GM11168 (cell line): ENCODE measurements around the gene MYH15.

Experiments
- in situ Hi-C: fragments of 300-500 bp; cut with MboI; formaldehyde crosslinking; loops from one replicate; pipeline ENCODE4 v1.12.0; 2022; ENCODE audit warnings: low sequenced_read_pairs; ENCODE audit not compliant: unreplicated experiment

Gene MYH15

DNA sequence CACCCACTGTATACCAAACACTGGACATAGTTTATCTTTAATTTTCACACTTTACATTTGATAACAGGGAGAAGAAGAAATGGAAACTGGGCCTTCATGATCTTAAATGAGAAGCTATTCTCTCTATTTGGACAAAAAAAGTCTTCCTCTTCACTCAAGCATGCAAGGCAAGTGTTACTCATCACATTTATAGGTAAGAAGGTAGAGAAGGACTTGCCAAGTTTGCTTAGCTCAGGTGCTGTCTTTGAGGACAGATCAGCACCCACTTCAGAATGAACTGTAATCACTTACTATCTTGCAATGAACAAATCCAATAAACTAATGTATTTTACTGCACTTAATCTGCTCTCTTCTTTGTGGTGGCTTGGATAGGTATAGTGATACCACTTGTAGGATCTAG, 1.1 kb upstream of the MYH15 start:
- in situ Hi-C loops: no loop called here

DNA sequence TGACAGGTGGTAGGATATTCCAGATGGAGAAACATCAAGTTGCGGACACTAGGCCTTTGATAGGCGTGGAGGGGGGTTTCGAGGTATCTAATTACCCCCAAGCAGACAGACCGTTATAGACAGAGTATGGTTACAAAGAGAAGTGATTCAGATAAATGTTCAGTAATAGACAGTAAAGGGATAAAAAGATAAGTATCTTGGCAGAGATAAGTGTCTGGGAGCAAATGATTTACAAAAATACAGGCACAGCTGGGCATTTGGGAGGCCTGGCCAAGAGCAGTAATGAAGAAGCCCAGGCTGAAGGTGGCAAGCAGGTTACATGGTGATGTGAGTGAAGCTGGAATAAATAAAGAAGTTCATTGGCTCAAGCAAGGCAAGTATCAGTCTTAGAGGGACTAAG, 659 bp upstream of the MYH15 start:
- in situ Hi-C loops: no loop called here

DNA sequence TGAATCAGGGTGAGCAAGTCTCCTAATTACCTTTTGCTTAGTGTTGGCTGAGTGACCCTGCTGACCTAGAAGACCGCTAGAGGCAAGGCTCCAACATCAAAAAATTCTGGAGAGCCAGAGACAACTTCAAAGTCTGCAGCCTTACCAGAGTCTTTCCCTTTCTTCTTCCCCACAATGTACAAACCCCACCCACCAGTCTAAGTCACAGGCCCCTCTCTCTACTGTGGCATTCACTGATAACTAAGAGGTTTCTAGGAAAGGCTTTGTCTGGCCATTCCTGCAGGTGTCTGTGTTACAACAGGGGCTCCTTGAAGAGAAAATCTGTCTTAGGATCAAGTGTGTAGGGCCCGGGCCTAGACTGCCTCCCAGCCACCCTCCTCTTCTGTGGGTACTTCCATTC, 525 bp downstream of the MYH15 start:
- in situ Hi-C loops: no loop called here

DNA sequence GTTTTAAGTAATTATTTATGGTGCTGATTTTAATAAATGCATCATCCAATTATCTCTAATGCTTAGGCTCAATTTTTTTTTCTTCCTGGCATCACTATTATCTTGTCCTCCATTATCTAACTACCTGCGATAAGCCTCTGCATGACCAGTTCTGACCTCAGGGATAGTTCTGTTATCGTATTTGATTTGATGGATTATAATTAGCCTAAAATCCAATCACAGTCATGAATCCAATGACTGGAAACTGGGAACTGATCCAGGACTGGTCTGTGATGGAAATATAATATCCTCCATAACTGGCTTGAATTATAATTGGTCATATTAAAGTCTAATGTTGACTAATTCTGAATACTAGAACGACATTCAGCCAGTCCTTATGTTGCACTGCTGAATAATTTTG, 1.1 kb downstream of the MYH15 start:
- in situ Hi-C loops: no loop called here

DNA sequence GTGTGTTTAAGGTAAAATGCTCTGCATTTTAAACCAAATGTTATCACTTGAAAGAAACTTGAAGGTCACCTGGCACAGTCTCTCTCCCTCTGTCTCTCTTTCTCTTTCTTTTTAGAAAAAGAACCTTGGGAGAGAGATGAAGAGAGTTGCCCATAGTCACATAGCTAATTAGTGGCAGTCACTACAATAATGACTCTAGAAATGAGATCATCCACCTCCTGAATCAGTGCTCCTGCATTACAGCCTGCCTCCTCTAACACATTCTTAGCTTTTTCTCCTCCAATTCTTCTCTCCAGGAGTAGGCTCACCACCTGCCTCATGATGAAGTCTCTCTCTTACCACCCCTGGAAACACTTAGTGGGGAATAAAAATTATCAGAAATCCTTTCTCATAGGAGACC, 2.5 kb downstream of the MYH15 start:
- in situ Hi-C loops: no loop called here

DNA sequence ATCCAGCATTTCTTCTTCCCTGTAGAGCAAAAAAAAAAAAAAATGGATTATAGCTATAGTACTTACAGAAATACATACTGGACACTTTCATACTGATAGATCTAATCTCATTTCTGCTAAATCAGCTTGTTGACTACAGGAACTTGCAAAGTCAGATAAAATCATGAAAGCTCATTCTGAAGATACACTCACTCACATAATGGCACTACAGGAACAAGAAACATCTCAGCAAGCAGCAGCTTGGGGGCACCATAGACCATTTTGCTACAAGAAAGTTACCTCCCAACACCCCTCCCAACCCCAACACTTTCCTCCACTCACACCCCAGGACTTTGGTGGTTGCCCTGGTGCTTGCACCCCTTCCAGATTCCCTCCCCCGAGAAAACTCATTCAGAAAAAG, 4.6 kb downstream of the MYH15 start:
- in situ Hi-C loops: no loop called here

DNA sequence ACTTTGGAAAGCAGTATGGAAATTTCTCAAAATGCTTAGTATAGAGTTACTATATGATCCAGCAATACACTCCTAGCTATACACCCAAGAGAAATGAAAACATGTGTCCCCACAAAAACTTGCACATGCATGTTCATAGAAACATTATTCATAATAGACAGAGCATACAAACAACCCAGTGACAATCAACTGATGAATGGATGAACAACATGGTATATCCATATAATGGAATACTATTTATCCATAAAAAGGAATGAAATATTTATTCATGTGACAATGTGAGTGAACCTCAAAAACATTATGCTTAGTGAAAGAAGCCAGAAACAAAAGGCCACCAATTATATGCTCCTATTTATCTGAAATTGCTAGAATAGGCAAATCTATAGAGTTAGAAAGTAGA, 6.7 kb downstream of the MYH15 start:
- in situ Hi-C loops: no loop called here

DNA sequence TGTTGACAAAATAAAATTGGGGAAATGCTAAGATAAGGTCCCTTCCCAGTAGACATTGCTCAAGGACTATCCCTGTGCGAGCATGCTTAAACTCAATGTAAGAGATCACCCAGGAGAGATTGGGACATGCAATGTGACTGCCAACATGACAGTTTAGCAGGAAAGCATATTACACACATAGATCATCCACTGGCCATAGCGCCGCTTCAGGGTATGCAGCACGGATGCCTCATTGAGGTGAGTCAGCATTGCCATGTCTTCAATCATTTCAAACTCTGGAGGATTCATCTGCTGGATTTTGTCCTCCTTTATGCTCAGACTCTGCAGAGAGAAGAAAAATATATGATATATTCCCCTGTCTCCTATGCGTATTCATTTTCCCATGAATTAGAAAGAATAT, 8.9 kb downstream of the MYH15 start:
- in situ Hi-C loops: no loop called here

DNA sequence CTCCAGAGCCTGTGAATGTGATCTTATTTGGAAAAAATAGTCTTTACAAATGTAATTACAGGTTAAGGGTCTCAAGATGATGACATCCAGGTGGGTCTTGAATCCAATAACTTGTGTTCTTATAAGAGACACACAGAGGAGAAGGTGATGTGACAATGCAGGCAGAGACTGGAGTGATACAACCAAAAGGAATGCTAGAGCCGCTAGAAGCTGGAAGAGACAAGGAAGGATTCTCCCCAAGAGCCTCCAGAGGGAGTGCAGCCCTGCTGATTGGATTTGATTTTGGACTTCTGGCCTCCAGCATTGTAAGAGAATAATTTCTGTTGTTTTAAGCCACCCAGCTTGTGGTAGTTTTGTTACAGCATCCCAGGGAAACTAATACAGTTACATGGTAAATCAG, 9.7 kb downstream of the MYH15 start:
- in situ Hi-C loops: no loop called here

DNA sequence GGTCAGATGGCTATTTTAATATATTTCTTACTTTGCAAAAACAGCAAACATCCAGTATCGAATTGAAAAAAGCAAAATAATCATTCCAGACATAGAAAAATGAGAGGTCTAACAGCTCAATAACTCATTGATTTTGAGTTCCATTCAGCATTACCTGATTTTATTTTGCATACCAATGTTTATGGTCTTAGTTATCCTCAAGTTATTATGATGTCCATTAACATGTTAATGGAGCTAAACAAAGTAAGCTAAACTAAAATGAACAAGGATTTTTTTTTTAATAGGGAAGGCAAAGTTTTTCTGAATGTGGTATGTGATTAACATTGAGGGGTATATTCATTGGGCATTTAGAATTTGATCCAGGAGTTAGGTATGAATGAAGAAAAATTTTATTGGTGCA, 13.1 kb downstream of the MYH15 start:
- in situ Hi-C loops: loop anchor here (10.0 kb wide), 1 partner anchor 408 kb away; no protein-coding TSS in a partner anchor

DNA sequence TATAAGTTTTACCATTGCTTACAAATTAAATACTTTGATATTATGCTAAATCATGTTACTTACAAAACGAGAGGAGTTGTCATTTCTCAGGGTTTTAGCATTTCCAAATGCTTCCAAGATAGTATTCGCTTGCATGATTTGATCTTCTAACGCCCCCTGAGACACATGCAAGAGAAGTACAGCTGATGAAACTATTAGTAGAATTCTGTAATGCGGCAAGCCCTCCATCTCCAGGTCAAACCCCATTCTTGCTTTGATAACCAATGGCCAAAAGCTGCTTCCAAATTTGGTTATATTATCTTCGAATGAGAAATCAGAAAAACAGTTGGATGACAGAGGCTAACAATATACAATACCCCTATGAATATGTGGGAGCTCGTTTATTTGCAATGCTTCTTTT, 14.7 kb downstream of the MYH15 start:
- in situ Hi-C loops: loop anchor here (10.0 kb wide), 1 partner anchor 409 kb away; no protein-coding TSS in a partner anchor

DNA sequence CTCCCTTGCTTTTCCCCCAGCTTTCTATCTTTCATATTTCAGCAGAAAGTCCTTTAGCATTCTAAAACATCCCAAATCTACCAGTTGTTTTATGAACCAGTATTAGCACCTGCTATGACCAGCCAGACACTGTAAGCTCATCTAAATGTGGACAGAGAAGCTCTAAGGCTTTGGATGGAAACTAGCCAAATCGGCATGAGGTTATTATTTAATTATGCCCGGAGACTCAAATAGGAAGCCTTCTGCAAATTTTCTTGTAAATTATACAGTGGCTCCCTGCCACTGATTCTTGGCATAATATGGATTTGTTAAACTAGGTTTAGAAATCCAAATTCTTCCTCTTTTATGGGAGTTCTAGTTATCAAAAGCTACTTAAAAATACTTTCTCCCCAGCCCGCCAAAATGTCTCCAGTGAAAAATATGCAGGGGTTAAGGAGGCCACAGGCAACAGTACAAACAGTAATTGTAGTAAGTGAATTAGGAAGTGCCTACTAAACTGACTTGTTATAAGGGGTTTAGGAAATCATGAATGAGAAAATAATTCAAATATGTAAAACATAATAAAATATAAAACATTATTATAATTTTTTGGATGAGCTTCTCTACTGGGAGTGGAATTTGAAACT, 15.4 kb downstream of the MYH15 start:
- in situ Hi-C loops: loop anchor here (5.0 to 10.0 kb wide), 2 partner anchors 57 to 410 kb away; no protein-coding TSS in a partner anchor

DNA sequence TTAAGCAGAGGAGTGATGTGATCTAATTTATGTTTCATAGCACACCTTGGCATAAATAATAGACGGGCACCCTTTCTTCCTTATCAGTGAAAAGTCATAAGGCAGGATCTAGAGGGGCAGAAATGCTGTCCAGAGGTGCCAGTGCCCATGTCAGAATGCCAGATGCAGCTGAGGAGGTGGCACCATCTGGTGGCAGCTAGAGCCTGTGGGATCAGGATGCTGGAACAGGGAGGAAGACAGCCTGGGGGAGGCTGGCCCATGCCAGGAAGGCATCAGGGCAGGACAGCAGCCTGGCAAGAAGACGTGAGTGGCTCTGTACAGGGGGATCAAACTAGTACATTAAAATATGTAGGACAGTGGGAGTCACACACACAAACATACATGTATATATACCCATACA, 16.5 kb downstream of the MYH15 start:
- in situ Hi-C loops: loop anchor here (5.0 to 10.0 kb wide), 2 partner anchors 58 to 411 kb away; no protein-coding TSS in a partner anchor

DNA sequence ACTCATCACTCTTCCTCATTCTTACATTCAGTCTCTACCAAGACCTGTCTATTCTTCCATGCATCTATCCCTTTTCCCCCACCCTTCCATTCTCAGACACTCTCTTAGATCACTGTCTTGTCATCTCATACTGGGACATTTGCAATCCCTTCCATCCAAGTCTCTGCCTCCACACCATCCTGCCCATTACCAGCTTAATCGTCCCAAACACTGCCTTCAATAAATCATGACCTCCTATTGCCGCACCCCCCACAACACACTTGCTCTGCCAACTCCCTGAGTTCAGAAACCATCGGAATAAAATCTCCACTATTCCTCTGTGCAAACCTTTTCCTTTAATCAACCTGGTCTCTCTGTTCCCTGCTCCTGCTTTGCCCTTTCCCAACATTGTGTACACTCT, 18.9 kb downstream of the MYH15 start:
- in situ Hi-C loops: loop anchor here (5.0 to 10.0 kb wide), 2 partner anchors 61 to 413 kb away; no protein-coding TSS in a partner anchor

DNA sequence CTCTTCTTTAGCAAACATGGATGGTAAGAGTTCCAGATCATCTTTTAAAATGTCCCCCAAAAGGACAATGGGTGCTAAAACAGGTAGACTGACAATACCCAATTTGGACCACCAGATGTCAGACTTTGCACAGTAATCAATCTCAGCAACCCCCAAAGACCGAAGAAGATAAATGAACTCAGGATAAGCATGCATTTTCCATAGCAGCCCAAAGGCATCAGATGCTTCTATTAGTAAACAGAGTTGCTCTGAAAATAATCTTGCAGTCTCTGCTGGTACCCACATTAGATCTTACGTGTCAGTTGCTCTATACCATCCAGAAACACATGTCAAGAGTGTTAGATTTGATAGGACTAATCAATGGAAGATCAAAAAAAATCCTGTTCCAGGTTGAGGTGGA, 20.6 kb downstream of the MYH15 start:
- in situ Hi-C loops: loop anchor here (5.0 to 10.0 kb wide), 2 partner anchors 63 to 415 kb away; no protein-coding TSS in a partner anchor

DNA sequence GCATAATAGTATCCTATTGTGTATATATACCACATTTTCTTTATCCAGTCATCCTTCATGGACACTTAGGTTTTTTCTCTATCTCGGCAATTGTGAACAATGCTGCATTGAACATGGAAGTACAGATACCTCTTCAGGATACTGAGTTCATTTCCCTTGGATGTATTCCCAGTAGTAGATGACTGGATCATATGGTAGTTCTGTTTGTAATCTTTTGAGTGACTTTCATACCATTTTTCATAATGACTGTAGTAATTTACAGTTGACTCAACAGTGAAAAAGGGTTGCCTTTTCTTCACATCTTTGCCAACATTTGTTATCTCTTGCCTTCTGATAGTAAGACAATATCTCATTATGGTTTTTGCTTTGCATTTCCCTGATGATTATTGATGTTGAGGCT, 21.8 kb downstream of the MYH15 start:
- in situ Hi-C loops: no loop called here

DNA sequence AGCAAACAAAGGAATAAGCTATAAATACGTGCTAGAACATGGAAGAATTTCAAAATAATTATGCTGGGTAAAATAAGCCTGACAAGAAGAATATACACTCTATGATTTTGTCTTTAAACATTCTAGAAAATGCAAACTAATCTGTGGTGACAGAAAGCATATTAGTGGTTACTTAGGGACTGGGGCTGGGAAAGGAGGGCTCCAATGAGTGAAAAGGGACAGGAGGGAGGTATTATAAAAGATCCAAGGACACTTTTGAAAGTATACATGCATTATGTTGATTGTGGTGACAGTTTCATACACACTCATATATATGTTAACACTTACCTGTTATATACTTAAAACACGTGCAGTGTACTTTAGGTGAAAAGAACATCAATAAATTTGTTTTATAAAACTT, 23.0 kb downstream of the MYH15 start:
- in situ Hi-C loops: no loop called here

DNA sequence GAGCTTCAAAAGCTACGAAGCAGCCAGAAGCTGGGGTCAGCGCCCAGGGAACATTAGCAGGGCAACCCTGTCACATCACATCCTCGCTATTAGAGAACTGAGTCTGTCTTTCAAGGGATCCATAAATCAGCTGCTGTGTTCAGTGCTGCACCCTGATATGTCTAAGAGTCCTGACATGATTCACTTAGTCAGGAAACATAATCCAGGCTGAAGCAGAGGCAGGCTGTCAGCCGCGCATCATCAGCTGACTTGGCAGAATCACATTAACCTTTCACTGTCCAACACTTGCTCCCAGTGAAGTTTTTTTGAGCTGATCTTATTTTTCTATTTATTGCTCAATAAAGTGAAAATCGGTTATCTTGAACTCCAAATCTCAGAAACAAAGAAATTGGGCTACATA, 23.5 kb downstream of the MYH15 start:
- in situ Hi-C loops: no loop called here

DNA sequence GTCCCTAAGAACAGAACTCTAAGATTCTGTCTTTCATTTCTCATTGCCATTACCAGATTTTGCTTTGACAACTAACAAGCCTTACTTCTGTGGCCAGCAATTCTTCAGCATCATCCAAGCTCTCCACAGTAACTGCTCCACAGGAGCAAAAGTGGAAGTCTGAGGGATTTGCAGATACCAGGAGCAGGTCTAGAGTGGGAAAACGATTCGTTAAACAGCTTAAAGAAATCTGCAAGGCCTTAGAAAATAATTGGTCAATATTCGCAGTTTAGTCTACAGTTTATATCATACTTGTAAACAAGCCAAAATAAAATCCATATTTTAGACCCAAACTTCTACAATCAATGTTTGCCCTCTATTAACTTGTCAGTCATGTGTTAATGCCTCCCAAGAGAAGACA, 24.1 kb downstream of the MYH15 start:
- in situ Hi-C loops: no loop called here

DNA sequence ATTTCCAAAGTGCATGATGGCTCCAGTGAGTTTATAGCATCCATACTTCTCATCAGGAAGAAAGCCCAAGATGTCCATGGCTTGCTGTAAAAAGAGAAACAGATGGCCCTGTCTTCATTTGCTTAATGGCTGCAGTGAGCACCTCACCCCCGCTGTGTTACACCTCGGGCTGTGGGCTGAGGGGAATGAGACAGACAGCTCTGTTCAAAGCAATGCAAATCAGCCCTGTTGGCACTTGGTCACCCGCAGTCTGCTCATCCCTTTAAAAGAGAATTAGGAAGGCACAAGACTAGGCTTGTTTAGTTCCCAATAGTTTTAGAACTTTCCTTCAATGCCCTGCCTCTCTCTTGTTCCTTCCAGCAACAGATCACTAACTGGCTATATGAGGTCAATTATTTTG, 25.2 kb downstream of the MYH15 start:
- in situ Hi-C loops: no loop called here

DNA sequence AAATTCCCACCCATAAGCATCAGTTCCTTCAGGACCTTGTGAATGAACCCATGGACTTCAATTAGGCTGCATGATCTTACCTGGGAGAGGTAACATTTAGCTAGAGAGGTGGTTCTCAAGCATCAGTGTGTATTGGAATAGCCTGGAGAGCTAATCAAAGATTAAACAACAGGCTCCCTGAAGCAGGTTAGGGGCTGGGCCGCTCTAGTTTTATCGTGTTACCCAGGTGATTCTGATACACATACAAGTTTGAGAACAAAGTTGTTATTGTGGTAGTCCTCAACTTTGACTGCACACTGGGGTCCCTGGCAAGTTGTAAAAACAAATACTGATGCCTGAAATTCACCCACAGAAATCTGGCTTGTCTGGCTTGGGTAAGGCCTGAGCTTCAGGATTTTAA, 31.2 kb downstream of the MYH15 start:
- in situ Hi-C loops: loop anchor here (10.0 kb wide), 1 partner anchor 334 kb away; no protein-coding TSS in a partner anchor

DNA sequence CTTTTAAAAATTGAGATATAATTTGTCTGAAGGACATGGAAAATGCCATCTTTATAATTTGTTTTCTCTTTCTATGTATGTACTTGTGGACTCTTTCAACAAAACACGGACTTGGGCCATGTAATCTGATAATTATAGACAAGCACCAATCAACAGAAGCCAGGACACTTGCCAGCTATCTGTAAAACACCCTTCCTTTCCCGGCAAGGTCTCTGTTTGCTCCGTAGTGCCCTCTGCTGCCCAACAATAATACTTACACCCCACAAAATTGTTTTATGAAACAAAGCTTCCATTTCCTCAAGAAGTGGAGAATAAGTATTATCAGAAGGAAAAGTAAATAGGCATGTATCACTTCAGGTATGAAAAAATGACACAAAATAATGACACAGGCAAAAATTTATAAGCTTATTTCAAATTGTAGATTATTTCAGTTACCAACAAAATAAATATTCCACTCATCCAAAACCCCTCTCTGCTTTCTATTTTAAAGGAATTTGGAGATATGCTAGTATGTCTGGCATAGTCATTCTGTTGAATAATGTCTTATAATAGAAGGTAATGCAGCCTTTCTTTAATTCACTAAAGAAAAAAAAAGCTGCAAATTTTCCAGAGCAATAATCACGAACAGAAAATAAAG, 32.8 kb downstream of the MYH15 start:
- in situ Hi-C loops: loop anchor here (10.0 kb wide), 1 partner anchor 333 kb away; no protein-coding TSS in a partner anchor
